Cardiac muscle cell (in vitro differentiated cells and primary cell): ENCODE measurements around the gene HSF4. TPM values are rescaled to one million over a fixed set of nuclear protein-coding genes. Genes with fewer than 3 reads are reported as not detected.

Source experiments
- DNase-seq, 2 donors: peaks; one replicate each; pipeline versions ENCODE4 v3.0.0 to v3.0.0-alpha.2; 2010 to 2017; ENCODE audit warnings: low read depth in 1 of 2, low spot score in 1 of 2
- H3K27ac ChIP-seq: fragments of 200-600 bp; sonication (generic); 2 replicates; pipeline ENCODE4 v1.5.1; 2016
- H3K27me3 ChIP-seq: fragments of 200-600 bp; sonication (generic); 2 replicates; pipeline ENCODE4 v1.6.0; 2016; ENCODE audit warnings: control low read depth
- H3K36me3 ChIP-seq: fragments of 200-600 bp; sonication (generic); 2 replicates; pipeline ENCODE4 v1.5.1; 2016; ENCODE audit warnings: control low read depth
- H3K4me1 ChIP-seq: fragments of 200-600 bp; sonication (generic); 2 replicates; pipeline ENCODE4 v1.8.1; 2017; ENCODE audit warnings: low read depth, mild to moderate bottlenecking, mixed run types
- H3K4me3 ChIP-seq: fragments of 200-600 bp; sonication (generic); 2 replicates; pipeline ENCODE4 v1.5.1; 2016; ENCODE audit warnings: mild to moderate bottlenecking
- H3K9me3 ChIP-seq: fragments of 200-600 bp; sonication (generic); 2 replicates; pipeline ENCODE4 v1.5.1; 2017; ENCODE audit warnings: low read depth, mild to moderate bottlenecking, control low read depth
- polyA plus RNA-seq: library from polyadenylated mRNA; unstranded; fragments of >200 nt; fragmentation: Nextera tagmentation; extraction: Ambion mirVana; gene quantifications from 2 replicates; pipeline ENCODE4 v1.2.1, GENCODE V29; 2016
- total RNA-seq: library from RNA; depleted of rRNA; stranded (reverse); fragments of >200 nt; gene quantifications from 2 replicates; pipeline ENCODE4 v1.2.3, GENCODE V29; 2016
- TF ChIP-seq, protein P1 (sequence below): IDR thresholded peaks from 2 replicates; pipeline ENCODE4 v1.5.1; 2012; ENCODE audit warnings: low read depth, mild to moderate bottlenecking, low read length

HSF4 gene
- total and polyA plus RNA-seq, 2 experiments from 2014 or later: 1.7 to 7.9 TPM

DNA sequence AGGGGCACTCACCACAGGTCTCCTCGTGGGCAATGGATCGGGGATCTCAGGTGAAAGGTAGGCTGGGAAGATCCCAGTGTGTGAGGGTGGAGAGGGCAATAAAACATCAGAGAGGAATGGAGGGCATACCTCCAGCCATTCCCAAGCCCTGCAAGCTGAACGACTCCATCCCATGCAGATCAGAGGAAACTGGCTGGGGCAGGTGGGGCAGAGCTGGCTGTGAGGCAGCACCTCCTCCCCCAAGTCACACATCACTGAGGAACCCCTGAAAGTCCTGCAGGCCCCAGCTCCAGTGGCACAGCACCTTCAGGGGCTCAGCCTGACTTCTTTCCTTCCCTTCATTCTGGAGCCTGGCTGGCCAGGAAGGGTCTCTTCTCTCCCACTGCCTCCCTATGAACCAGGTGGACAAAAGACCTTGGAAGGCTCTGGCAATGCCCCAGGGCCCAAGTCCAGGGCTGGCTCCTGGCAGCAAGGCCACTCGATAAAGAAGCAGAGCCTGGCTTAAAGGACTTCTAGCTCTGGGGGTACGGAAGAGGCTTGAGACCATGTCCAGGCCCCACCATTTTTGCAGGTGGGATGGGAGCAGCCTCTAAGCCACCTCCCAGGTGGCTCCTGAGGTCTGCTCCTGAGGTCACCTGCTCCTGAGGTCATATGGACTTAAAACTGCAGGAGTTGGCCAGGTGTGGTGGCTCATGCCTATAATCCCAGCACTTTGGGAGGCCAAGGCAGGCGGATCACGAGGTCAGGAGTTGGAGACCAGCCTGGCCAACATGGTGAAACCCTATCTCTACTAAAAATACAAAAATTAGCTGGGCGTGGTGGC is 48.9 kb downstream of the HSF4 start:
- H3K36me3 ChIP-seq: no peaks in the 10 kb centered on the region
- H3K9me3 ChIP-seq: no peaks in the 10 kb centered on the region
- H3K27me3 ChIP-seq: no peaks in the 10 kb centered on the region
- no peak for DNase-seq
- TF ChIP-seq, protein P1, sequence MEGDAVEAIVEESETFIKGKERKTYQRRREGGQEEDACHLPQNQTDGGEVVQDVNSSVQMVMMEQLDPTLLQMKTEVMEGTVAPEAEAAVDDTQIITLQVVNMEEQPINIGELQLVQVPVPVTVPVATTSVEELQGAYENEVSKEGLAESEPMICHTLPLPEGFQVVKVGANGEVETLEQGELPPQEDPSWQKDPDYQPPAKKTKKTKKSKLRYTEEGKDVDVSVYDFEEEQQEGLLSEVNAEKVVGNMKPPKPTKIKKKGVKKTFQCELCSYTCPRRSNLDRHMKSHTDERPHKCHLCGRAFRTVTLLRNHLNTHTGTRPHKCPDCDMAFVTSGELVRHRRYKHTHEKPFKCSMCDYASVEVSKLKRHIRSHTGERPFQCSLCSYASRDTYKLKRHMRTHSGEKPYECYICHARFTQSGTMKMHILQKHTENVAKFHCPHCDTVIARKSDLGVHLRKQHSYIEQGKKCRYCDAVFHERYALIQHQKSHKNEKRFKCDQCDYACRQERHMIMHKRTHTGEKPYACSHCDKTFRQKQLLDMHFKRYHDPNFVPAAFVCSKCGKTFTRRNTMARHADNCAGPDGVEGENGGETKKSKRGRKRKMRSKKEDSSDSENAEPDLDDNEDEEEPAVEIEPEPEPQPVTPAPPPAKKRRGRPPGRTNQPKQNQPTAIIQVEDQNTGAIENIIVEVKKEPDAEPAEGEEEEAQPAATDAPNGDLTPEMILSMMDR: no peak
- H3K27ac ChIP-seq: no peak overlapping the region
- H3K4me1 ChIP-seq: no peaks in the 10 kb centered on the region
- no peak overlapping the region for H3K4me3 ChIP-seq

DNA sequence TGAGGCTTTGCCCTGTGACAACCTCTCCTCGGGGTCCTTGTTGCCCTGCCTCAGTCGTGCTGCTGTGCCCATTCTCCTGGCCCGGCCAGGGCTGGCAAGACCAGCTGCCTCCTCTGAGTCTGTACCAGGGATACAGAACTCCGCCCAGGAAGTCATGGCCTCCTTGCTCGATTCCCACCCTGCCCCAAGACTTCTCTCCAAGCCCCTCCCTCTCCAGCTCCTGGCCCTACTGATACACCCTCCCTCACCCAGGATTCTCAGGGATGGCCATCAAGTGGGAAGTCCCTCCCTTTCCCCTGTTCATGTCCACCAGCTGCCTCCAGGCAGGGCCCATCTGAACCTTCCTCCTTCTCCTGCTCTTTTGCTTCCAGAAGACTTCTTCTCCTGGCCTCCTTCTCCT is 51.2 kb downstream of the HSF4 start:
- Histone ChIP-seq H3K36me3 (no peaks in the 10 kb centered on the region), H3K4me3 (no peak overlapping the region), H3K27me3 (no peaks in the 10 kb centered on the region), H3K27ac (no peak overlapping the region), H3K9me3 (no peaks in the 10 kb centered on the region), H3K4me1 (no peaks in the 10 kb centered on the region)
- TF ChIP-seq, protein P1: no peak
- DNase-seq: no peak

DNA sequence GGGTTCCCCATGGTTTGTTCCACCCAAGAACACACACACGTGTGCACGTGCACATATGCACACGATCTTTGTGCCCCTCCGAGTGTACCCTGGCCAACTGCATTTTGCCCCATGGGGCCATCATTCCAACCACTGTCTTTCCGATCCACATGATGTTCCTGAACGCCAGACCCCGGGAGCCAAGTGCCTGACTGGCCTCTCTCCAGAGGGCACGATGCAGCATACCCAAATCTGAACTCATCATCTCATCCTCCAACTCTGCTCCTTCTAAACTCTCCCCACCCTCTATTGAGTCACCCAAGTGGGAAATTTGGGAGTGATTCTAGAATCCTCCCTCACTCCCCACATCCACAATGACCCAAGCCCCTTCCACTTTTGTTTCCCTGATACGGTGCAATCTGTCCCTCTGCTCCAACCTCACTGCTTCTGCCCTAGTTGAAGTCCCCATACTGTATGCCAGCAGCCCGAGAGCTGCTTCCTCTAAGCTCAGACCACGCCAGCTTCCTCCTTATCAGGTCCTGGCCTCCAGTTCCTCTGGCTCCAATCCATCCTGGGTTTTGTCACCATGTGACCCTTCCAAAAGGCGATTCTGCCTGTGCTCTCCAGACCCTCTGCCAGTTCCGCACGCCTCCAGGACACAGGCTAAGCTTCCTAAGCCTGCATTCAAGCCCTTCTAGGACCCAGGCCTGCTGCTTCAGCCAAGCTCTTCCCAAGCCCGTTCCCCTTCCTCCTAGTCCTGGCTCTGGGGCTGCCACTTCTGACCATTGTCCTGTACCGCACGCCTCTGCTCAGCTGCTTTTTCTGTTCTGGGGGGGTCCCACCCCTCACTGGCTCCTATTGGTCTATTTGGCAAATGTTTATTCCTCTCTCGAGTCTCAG is 52.3 kb downstream of the HSF4 start:
- peak in 1 of 2 donors; percentile 44 for DNase-seq
- no peaks in the 10 kb centered on the region for H3K27me3 ChIP-seq
- H3K4me1 ChIP-seq: no peaks in the 10 kb centered on the region
- H3K36me3 ChIP-seq: no peaks in the 10 kb centered on the region
- H3K4me3 ChIP-seq: no peak overlapping the region
- TF ChIP-seq, protein P1: no peak
- no peak overlapping the region for H3K27ac ChIP-seq
- H3K9me3 ChIP-seq: no peaks in the 10 kb centered on the region

Other genes starting within 250 kb of the HSF4 start
- 0.07 and 4.4 TPM in 2 replicates for gene CDH16, start 245.9 kb upstream of the HSF4 start, total RNA-seq
- not detected in 2 replicates for gene CDH16, start 245.9 kb upstream of the HSF4 start, polyA plus RNA-seq
- gene RRAD, start 239.2 kb upstream of the HSF4 start, total RNA-seq: 51.6 and 246 TPM in 2 replicates
- 73.8 and 318 TPM in 2 replicates for gene RRAD, start 239.2 kb upstream of the HSF4 start, polyA plus RNA-seq
- 151 and 184 TPM in 2 replicates for gene CIAO2B, start 230.3 kb upstream of the HSF4 start, total RNA-seq
- 194 and 242 TPM in 2 replicates for gene CIAO2B, start 230.3 kb upstream of the HSF4 start, polyA plus RNA-seq
- gene CES2, start 229.2 kb upstream of the HSF4 start, total RNA-seq: 67.9 and 84.2 TPM in 2 replicates
- 69.1 and 94.3 TPM in 2 replicates for gene CES2, start 229.2 kb upstream of the HSF4 start, polyA plus RNA-seq
- gene CES3, start 203.5 kb upstream of the HSF4 start, total RNA-seq: 6.2 and 12.8 TPM in 2 replicates
- 4.7 and 6.4 TPM in 2 replicates for gene CES3, start 203.5 kb upstream of the HSF4 start, polyA plus RNA-seq
- 12.4 and 15.7 TPM in 2 replicates for gene CES4A, start 176.2 kb upstream of the HSF4 start, total RNA-seq
- 14.7 and 19.9 TPM in 2 replicates for gene CES4A, start 176.2 kb upstream of the HSF4 start, polyA plus RNA-seq
- 94.8 and 197 TPM in 2 replicates for gene CBFB, start 135.6 kb upstream of the HSF4 start, total RNA-seq
- gene CBFB, start 135.6 kb upstream of the HSF4 start, polyA plus RNA-seq: 66.3 and 78.5 TPM in 2 replicates
- 10.3 and 10.8 TPM in 2 replicates for gene PHAF1, start 54.8 kb upstream of the HSF4 start, total RNA-seq
- 18.1 and 18.4 TPM in 2 replicates for gene PHAF1, start 54.8 kb upstream of the HSF4 start, polyA plus RNA-seq
- gene B3GNT9, start 13.7 kb upstream of the HSF4 start, total RNA-seq: 28.0 and 34.7 TPM in 2 replicates
- gene B3GNT9, start 13.7 kb upstream of the HSF4 start, polyA plus RNA-seq: 18.0 and 30.4 TPM in 2 replicates
- gene TRADD, start 4.8 kb upstream of the HSF4 start, total RNA-seq: 5.4 and 12.2 TPM in 2 replicates
- 6.7 and 11.9 TPM in 2 replicates for gene TRADD, start 4.8 kb upstream of the HSF4 start, polyA plus RNA-seq
- gene FBXL8, start 4.8 kb upstream of the HSF4 start, total RNA-seq: 8.7 and 9.0 TPM in 2 replicates
- 6.8 and 9.3 TPM in 2 replicates for gene FBXL8, start 4.8 kb upstream of the HSF4 start, polyA plus RNA-seq
- 33.7 and 40.6 TPM in 2 replicates for gene NOL3, start 5.8 kb downstream of the HSF4 start, total RNA-seq
- gene NOL3, start 5.8 kb downstream of the HSF4 start, polyA plus RNA-seq: 19.4 and 31.1 TPM in 2 replicates
- gene MATCAP1, start 19.2 kb downstream of the HSF4 start, total RNA-seq: 57.8 and 78.1 TPM in 2 replicates
- 47.8 and 53.7 TPM in 2 replicates for gene MATCAP1, start 19.2 kb downstream of the HSF4 start, polyA plus RNA-seq
- 2.9 and 3.7 TPM in 2 replicates for gene EXOC3L1, start 25.4 kb downstream of the HSF4 start, total RNA-seq
- gene EXOC3L1, start 25.4 kb downstream of the HSF4 start, polyA plus RNA-seq: 2.8 and 4.3 TPM in 2 replicates
- gene E2F4, start 27.4 kb downstream of the HSF4 start, total RNA-seq: 85.2 and 99.4 TPM in 2 replicates
- gene E2F4, start 27.4 kb downstream of the HSF4 start, polyA plus RNA-seq: 66.2 and 68.0 TPM in 2 replicates
- gene ELMO3, start 34.4 kb downstream of the HSF4 start, total RNA-seq: 0.28 and 1.1 TPM in 2 replicates
- gene ELMO3, start 34.4 kb downstream of the HSF4 start, polyA plus RNA-seq: 0.15 and 0.97 TPM in 2 replicates
- gene TMEM208, start 62.4 kb downstream of the HSF4 start, total RNA-seq: 29.6 and 30.2 TPM in 2 replicates
- 64.5 and 89.0 TPM in 2 replicates for gene TMEM208, start 62.4 kb downstream of the HSF4 start, polyA plus RNA-seq
- gene FHOD1, start 82.7 kb downstream of the HSF4 start, total RNA-seq: 12.0 and 17.9 TPM in 2 replicates
- gene FHOD1, start 82.7 kb downstream of the HSF4 start, polyA plus RNA-seq: 18.5 and 21.7 TPM in 2 replicates
- 1.6 and 4.6 TPM in 2 replicates for gene SLC9A5, start 84.2 kb downstream of the HSF4 start, total RNA-seq
- 4.5 and 8.4 TPM in 2 replicates for gene SLC9A5, start 84.2 kb downstream of the HSF4 start, polyA plus RNA-seq
- 3.6 and 6.8 TPM in 2 replicates for gene PLEKHG4, start 114.8 kb downstream of the HSF4 start, total RNA-seq
- 1.0 and 5.2 TPM in 2 replicates for gene PLEKHG4, start 114.8 kb downstream of the HSF4 start, polyA plus RNA-seq
- 0.21 and 1.9 TPM in 2 replicates for gene KCTD19, start 162.0 kb downstream of the HSF4 start, total RNA-seq
- 1.6 TPM in 1 of 2 replicates, not detected in the other for gene KCTD19, start 162.0 kb downstream of the HSF4 start, polyA plus RNA-seq
- gene LRRC36, start 162.1 kb downstream of the HSF4 start, total RNA-seq: 0.11 and 0.45 TPM in 2 replicates
- gene LRRC36, start 162.1 kb downstream of the HSF4 start, polyA plus RNA-seq: 0.75 TPM in 1 of 2 replicates, not detected in the other
- 2.5 and 4.6 TPM in 2 replicates for gene TPPP3, start 228.8 kb downstream of the HSF4 start, total RNA-seq
- gene TPPP3, start 228.8 kb downstream of the HSF4 start, polyA plus RNA-seq: 6.2 and 7.2 TPM in 2 replicates